Activated naive CD8-positive, alpha-beta T cell treated with anti-CD3 and anti-CD28 coated beads for 36 hours (primary cell): ENCODE data around the gene HMCN1. TPM values are rescaled to one million over a fixed set of nuclear protein-coding genes. Genes with fewer than 3 reads are reported as not detected.

Source experiments
- DNase-seq: peaks from one replicate; pipeline ENCODE4 v3.0.0; 2021
- H3K27ac Mint-ChIP-seq: one replicate; pipeline ENCODE4 v1.8.0; 2022; ENCODE audit warnings: mild to moderate bottlenecking, moderate library complexity, mixed read lengths
- H3K27me3 Mint-ChIP-seq: one replicate; pipeline ENCODE4 v1.8.0; 2022; ENCODE audit warnings: mild to moderate bottlenecking, mixed read lengths
- H3K36me3 Mint-ChIP-seq: one replicate; pipeline ENCODE4 v1.8.0; 2021; ENCODE audit warnings: mild to moderate bottlenecking, mixed read lengths
- H3K4me1 Mint-ChIP-seq: one replicate; pipeline ENCODE4 v1.8.0; 2021; ENCODE audit warnings: mixed read lengths
- H3K4me3 Mint-ChIP-seq: one replicate; pipeline ENCODE4 v1.8.0; 2022; ENCODE audit warnings: mild to moderate bottlenecking, moderate library complexity, mixed read lengths
- H3K9me3 Mint-ChIP-seq: one replicate; pipeline ENCODE4 v1.8.0; 2022; ENCODE audit warnings: mixed read lengths
- total RNA-seq, 2 experiments: library from RNA; stranded (reverse); gene quantifications; one replicate each; pipeline ENCODE4 v1.2.3, GENCODE V29; 2021

Gene HMCN1
- total RNA-seq, 2 experiments from 2014 or later = 0.02 to 0.04 TPM

DNA sequence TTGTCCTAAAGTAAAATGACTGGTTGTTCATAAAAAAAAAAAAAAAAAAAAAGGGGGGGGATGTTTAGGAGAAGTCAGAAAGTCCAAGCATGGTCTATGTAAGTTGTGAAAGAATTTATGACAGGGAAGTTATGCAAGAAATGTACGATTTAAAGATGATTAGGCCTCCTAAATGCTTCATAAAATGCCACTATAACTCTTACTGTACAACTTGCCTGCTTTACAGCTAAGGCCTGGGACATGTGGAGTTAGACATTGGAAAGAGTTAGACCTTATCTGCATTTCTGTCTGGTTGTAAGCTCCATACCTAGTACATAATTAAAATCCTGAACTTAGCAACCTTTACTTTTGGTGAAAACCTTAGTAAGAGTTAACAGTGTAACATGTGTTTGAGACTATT, 490.9 kb downstream of the HMCN1 start:
- DNase-seq = no peak
- no peaks in the 10 kb centered on the region for H3K36me3 Mint-ChIP-seq
- no peaks in the 10 kb centered on the region for H3K4me1 Mint-ChIP-seq
- H3K9me3 Mint-ChIP-seq = no peaks in the 10 kb centered on the region
- H3K27me3 Mint-ChIP-seq = peaks cover 7% of the 10 kb centered on the region
- no peak overlapping the region for H3K4me3 Mint-ChIP-seq
- H3K27ac Mint-ChIP-seq = no peak overlapping the region

DNA sequence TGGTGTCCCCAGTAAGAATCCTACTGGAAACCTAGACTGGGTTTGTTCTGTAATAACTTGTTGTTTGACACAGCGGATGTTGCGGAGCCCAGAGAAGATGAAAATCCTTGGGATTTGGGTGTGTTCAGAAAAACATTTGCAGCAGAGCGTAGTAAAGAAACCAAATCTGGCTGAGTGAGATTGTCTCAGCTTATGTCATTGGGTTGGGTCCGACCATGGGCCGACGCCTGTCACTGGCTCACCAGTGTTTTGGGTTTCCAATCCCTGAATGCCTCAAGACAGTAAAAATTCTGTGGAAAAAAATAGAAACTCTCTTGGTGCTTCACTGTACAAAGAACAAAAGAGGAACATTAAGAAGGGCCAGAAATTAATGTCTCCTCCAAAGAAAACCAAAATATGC, 494.6 kb downstream of the HMCN1 start:
- Mint-ChIP-seq H3K27me3 (peaks cover 4% of the 10 kb centered on the region), H3K36me3 (no peaks in the 10 kb centered on the region), H3K4me3 (no peak overlapping the region), H3K4me1 (no peaks in the 10 kb centered on the region), H3K9me3 (no peaks in the 10 kb centered on the region), H3K27ac (no peak overlapping the region)
- no peak for DNase-seq

DNA sequence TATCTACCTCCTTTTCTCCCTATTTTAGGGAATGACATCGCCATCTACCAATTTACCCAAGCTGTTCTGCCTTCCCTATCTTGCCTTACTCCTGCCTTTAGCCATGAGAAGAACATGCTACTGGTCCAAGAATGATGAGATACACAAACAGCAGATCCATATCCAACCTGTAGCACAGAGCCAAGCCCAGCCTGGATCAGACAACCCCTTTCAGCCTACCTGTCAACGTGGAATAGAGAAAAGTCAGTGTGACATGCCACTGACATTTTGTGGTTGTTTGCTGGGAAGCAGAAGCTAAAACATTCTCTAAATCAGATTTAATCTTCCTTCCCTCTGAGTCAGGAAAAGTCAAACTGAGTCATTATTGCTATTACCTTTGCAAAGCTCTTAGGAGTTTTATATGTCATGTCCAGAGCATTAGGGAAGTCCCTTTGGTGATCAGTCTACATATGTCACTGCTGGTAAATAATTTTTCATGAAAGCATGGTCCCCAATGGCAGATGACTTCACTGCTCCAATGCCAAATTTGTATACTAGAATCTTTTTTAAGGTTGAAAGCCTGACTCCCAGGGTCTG, 497.8 kb downstream of the HMCN1 start:
- Mint-ChIP-seq H3K4me3 (no peak overlapping the region), H3K27me3 (peaks cover 7% of the 10 kb centered on the region), H3K36me3 (no peaks in the 10 kb centered on the region), H3K27ac (no peak overlapping the region), H3K4me1 (no peaks in the 10 kb centered on the region), H3K9me3 (no peaks in the 10 kb centered on the region)
- DNase-seq = no peak

DNA sequence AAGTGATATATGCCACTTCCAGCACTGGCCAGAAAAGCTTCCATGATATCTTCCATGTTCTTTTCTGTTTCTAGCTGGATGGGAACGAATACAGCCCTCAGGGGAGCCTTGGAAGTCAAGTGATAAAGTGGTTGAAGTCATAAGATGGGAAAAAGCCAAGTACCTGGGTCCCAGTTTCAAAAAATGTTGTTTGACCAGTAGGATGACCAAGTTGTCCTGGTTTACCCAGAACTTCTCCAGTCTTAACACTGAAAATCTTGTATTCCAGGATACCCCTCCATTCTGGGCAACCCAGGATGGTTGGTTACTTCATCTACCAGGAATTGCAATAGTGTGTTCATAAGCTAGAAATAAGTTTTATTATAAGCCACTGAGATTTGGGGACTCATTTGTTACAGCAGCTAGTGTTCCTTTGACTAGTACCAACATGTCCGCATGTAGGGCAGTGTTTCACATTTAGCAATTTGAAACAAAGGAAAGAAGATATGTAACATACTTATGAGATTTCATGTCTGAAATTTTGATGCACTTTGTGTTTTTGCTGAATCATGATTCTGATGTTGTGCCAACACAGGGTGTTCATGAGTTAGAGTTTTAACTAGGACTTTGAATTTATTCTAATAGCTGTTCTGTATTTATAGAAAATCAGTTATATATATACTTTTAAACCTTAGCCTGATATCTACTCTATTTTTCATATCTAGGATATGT, 500.9 kb downstream of the HMCN1 start:
- Mint-ChIP-seq H3K27ac (no peak overlapping the region), H3K4me3 (no peak overlapping the region), H3K4me1 (no peaks in the 10 kb centered on the region), H3K36me3 (no peaks in the 10 kb centered on the region), H3K27me3 (peaks cover 5% of the 10 kb centered on the region), H3K9me3 (no peaks in the 10 kb centered on the region)
- DNase-seq = no peak

DNA sequence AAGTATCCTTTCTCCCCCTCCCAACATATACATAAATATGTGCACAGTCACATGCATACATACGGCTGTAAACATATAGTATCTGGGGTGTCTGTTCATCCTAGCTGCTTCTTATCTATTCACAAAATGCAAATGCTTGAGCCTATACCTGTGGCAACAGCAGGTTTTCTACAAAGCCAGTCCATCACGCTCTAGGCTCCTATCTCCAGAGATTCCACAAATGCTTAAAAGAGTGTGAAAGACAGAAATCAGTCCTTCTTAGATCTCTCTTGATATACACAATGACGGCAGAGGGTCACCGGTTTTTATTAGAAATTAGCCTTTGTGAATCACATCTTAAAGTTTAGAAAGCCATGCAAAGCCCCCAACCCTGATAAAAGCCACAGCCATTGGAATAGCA, 501.5 kb downstream of the HMCN1 start:
- no peak overlapping the region for H3K27ac Mint-ChIP-seq
- no peaks in the 10 kb centered on the region for H3K9me3 Mint-ChIP-seq
- no peaks in the 10 kb centered on the region for H3K36me3 Mint-ChIP-seq
- no peak overlapping the region for H3K4me3 Mint-ChIP-seq
- H3K4me1 Mint-ChIP-seq = no peaks in the 10 kb centered on the region
- H3K27me3 Mint-ChIP-seq = peaks cover 5% of the 10 kb centered on the region
- DNase-seq = no peak

DNA sequence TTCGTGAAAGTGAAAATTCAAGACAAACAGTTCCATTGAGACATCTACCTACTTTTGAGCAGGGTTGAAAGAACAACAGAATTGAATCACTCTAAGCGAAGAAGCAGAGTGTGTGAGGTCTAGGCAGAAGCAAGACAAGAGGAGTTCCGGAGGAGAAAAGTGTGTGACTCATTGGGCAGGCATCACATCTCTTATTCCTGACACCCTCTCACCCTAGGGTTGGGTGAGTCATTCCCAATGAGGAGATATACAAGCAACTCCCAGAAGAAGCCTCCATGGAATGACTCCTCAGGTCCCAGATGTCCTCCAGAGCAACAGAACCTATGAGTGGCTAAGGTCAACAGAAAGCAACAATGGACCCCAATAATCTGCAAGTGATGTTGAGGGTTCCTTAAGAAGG, 502.7 kb downstream of the HMCN1 start:
- Mint-ChIP-seq H3K4me3 (no peak overlapping the region), H3K27ac (no peak overlapping the region), H3K9me3 (no peaks in the 10 kb centered on the region), H3K27me3 (peaks cover 5% of the 10 kb centered on the region), H3K36me3 (no peaks in the 10 kb centered on the region), H3K4me1 (no peaks in the 10 kb centered on the region)
- no peak for DNase-seq

DNA sequence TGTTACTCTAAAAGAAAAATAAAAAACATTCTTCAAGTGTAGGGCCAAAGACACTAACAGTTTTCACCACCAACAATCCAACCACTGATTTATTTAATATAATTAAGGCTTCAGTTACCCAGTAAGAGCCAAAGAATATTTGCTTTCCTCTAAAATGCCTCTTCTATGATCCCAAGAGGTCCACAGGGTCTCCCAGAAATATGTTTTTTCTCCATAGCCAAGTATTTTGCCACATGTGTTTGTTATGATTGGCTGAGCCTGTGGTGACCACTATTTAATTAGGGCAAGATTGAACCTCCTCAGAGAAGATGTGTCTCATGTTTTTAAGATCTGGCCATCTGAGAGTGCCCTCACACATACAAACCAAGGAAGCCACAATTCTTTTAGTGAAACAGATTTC, 505.0 kb downstream of the HMCN1 start:
- Mint-ChIP-seq H3K36me3 (no peaks in the 10 kb centered on the region), H3K4me1 (no peaks in the 10 kb centered on the region), H3K27ac (no peak overlapping the region), H3K27me3 (peaks cover 5% of the 10 kb centered on the region), H3K4me3 (no peak overlapping the region), H3K9me3 (no peaks in the 10 kb centered on the region)
- DNase-seq = no peak

DNA sequence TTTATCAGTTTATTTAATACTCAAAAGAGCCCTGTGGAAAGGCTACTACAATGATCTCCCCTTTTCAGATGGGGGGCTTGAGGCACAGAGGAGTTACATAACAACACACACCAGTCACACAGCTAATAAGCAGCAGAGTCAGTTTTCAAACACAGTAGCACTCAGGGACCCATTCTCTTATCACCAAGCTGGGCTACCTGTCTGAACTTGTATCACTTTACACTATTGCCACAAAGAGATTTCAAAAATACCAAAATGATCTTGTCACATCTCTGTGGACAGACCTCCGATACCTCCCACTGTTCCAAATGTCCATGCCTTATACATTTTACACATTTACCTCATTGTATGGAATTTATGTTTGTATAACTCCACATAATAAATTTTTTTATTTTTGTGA, 506.2 kb downstream of the HMCN1 start:
- Mint-ChIP-seq H3K27ac (no peak overlapping the region), H3K27me3 (peaks cover 5% of the 10 kb centered on the region), H3K36me3 (no peaks in the 10 kb centered on the region), H3K4me3 (no peak overlapping the region), H3K4me1 (no peaks in the 10 kb centered on the region), H3K9me3 (no peaks in the 10 kb centered on the region)
- DNase-seq = no peak
